Measurements from ENCODE around the gene ALG12. TPM values are rescaled to one million over a fixed set of nuclear protein-coding genes. Genes with fewer than 3 reads are reported as not detected.

The ALG12 gene
- 10 to 100 TPM; 11.7 to 13.6 TPM for total RNA-seq

DNA sequence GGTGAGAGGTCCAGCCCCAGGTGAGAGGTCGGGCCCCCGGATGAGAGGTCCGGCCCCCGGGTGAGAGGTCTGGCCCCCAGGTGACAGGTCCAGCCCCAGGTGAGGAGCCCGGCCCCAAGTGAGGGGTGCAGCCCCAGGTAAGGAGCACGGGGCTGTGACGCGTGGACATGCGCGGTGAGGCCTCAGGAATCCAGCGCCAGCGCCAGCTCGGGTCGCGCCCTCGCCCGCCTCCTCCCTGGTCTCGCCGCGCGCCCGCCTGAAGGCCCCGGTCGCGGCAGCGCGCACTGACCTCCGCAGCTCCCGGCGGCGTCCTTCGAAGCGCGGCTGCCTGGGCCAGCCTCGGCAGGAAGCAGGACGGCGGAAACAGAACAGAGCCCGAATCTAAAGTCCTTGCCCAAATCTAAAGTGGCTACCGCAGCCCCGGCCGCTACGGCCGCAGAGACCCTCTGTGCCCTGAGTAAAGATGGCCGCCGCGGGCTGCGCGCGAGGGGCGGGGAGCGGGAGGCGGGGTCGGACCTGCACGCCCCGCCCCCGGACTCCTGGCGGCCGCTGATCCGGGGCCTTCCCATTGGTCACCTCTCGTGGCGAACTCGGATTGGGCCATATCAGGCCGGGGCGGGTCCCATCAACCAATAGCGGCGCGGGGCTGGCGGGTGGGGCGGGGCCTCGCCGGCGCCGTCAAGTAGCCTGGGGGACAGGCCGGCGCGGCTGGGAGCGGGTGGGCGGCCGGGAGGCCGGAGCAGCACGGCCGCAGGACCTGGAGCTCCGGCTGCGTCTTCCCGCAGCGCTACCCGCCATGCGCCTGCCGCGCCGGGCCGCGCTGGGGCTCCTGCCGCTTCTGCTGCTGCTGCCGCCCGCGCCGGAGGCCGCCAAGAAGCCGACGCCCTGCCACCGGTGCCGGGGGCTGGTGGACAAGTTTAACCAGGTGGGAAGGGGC is at the start of gene ALG12, which contains the start of gene CRELD2:
Gene ALG12, minus strand, starts transcription at position 465 of the 937 bp plus-strand sequence. CDS start 4,673 bp downstream, outside the sequence.
Gene CRELD2, plus strand, starts transcription at position 661 of the 937 bp plus-strand sequence. Its CDS starts 136 bp downstream, at position 797.
- Mint-ChIP-seq H3K27me3 (ENCODE audit: low read depth) (no peaks in the 10 kb centered on the region), H3K4me1 (ENCODE audit: low read depth) (peaks cover 24% of the 10 kb centered on the region), H3K27ac (peak within 1 kb of the TSS; percentile 85), H3K9me3 (no peaks in the 10 kb centered on the region), H3K36me3 (ENCODE audit: insufficient read depth in 2 of 2) (no peaks in the 10 kb centered on the region), H3K4me3 (peak within 1 kb of the TSS; percentile 86 to 92)
- ATAC-seq (replicated peaks in 1 of 2): peak; percentile 96
- peak; percentile 98 for DNase-seq

DNA sequence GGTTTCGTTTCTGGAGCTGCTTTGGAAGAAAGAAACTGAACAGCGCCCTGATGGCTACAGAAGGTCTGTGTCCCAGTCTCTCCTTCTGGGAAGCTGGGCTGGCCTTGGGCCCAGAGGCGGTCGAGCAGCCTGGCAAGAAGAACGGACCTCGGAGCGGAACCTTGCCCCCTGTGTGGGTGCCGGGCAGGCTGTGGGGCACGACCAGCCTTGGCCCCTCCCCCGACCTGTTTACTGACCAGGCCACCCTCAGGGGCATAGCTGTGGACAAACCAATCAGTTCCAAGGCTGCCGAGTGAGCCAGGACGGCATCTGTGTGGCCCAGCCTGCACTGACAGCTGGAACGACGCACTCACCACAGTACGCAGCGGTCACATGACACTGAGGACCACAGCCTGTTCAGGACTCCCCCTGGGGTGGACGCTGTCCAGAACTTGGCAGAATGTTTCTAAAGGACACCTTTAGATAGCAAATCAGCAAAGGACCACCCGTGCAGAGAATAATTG is 49.5 kb upstream of the ALG12 start:
- Mint-ChIP-seq H3K4me1 (ENCODE audit: low read depth) (peaks cover 63% of the 10 kb centered on the region), H3K4me3 (peak overlapping the region; percentile 41 to 58), H3K27me3 (ENCODE audit: low read depth) (no peaks in the 10 kb centered on the region), H3K9me3 (no peaks in the 10 kb centered on the region), H3K36me3 (ENCODE audit: insufficient read depth in 2 of 2) (peaks cover 8 to 13% of the 10 kb centered on the region in 2 donors), H3K27ac (peak overlapping the region; percentile 82)
- DNase-seq (no peak), ATAC-seq (replicated peaks in 1 of 2) (no peak)

DNA sequence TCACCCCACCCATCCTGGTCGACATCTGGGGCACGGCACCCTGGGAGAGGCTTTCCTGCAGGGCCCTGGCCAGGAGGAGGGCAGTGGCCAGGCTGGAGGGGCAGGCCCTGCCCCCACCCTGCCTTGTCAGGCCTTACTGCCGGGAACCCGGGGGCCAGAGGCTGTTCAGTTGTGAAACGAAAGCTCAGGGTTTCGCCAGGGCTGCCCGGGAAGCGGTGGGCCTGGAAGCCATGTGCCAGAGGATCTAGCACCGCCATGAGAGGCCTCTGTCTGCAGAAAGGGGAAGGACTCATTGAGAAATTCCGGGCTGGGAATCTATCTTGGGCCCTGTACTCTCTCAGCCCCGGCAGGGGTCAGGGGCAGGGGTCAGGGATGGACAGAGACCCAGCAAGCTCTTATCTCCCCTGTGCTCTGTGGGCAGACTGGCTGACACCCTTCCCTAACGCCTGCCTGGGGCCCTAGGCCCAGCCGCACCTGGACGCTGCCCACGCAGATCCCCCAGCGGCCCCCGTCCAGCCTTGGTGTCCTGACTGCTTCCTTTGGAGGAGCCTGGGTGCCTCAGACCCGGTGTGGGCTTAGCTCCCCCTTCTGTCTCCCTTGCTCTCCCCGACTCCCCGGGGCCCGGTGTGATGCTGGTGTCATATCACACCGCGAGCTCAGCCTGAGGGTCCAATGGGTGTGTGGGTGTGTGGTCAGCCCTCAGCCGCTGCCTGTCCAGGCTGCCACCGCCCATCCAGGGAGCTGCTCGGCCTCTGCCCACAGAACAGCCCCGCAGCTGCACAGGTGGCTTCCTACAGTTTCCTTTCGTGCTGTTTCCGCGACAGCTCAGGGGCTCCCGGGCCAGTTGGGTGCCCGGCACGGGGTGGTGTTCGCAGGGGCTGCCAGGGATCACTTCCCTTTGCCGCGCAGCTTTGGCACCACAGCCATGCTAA is 48.8 kb upstream of the ALG12 start:
- H3K27ac Mint-ChIP-seq: peak overlapping the region; percentile 82
- peak overlapping the region; percentile 41 to 58 for H3K4me3 Mint-ChIP-seq
- no peaks in the 10 kb centered on the region for H3K27me3 Mint-ChIP-seq (ENCODE audit: low read depth)
- H3K4me1 Mint-ChIP-seq (ENCODE audit: low read depth): peaks cover 63% of the 10 kb centered on the region
- ATAC-seq (replicated peaks in 1 of 2): no peak
- no peak for DNase-seq
- H3K36me3 Mint-ChIP-seq (ENCODE audit: insufficient read depth in 2 of 2): peaks cover 8 to 13% of the 10 kb centered on the region in 2 donors
- no peaks in the 10 kb centered on the region for H3K9me3 Mint-ChIP-seq

DNA sequence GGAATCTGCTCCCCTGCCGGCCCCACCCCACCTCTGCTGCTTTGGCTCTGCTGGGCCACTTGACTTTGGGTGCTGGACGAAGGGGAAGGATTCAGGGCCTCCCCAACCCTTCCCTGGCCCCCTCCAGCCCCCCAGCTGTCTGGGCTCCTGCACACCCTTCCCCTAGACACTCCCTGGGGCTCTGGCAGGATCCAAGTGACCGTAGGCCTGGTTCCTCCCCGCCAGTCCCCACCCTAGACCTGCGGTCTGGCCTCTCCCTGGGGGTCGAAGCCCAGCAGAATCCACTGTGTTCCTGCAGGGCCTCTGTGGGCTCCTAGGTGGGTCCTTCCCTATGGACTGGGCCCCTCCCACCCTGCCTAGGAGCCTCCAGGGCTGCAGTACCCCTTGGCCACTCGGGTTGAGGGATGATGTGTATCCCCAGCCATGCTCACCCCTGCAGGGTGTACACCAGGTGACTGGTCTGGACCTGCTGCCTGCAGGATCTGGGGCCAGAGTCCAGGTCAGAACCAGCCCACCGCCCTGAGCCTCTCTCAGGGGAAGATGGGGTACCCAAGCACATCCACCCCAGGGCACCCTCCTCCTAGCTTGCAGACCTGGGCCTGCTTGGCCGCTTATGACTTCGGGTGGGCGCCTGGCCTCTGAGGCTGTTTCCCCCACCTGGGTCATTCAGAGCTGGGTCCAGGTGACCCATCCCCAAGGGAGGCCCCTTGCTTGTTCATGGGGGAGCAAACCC is 48.0 kb upstream of the ALG12 start:
- H3K4me3 Mint-ChIP-seq: peak overlapping the region in 1 of 2 donors; percentile 46
- no peaks in the 10 kb centered on the region for H3K9me3 Mint-ChIP-seq
- H3K4me1 Mint-ChIP-seq (ENCODE audit: low read depth): peaks cover 63% of the 10 kb centered on the region
- DNase-seq (no peak), ATAC-seq (replicated peaks in 1 of 2) (no peak)
- H3K27ac Mint-ChIP-seq: no peak overlapping the region
- H3K36me3 Mint-ChIP-seq (ENCODE audit: insufficient read depth in 2 of 2): peaks cover 11 to 18% of the 10 kb centered on the region in 2 donors
- no peaks in the 10 kb centered on the region for H3K27me3 Mint-ChIP-seq (ENCODE audit: low read depth)

DNA sequence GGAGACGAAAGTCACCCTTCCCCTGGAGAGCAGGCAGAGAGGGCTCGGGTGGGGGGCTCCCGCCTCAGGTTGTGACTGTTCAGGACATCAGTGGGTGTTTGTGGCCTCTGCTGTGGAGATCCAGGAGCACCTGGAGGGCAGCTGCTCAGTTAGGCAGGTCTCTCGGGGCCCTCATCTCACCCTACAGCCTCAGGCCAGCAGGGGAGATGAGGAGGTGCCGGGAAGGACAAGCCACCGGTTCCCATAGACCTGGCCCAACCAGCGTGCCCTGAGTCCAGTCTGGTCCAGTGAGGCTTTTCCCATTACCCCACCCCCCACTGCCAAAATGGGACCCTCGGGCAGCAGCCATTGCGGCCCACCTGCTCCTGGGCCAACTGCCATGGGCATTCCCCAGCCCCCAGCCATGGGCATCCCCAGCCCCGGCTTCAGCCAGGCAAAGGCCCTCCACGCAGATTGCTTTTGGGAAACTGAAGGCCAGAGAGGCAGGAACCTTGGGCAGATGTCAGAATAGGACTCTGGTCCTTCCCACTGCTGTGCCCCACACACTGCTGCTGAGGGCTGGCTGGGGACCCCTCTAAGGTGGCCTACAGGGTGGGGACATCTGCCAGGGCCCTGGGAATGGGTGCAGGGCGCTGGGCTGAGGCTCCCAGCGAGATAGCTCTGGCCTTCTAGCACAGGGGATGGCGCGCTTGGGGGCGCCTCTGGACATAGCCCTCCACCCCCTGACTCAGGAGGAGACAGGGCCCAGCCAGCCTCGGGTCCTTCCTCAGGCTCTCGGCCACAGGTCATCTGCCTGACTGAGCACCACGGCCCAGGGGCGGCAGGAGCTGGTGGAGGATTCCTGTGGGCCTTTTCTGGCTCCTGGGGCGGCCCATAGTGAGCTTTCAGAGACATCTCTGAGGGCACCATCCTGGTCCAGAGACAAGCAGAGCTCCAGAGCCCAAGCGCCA is 47.1 kb upstream of the ALG12 start:
- H3K36me3 Mint-ChIP-seq (ENCODE audit: insufficient read depth in 2 of 2): peaks cover 10 to 18% of the 10 kb centered on the region in 2 donors
- DNase-seq (no peak), ATAC-seq (replicated peaks in 1 of 2) (no peak)
- no peak overlapping the region for H3K27ac Mint-ChIP-seq
- H3K4me1 Mint-ChIP-seq (ENCODE audit: low read depth): peaks cover 56% of the 10 kb centered on the region
- peak overlapping the region; percentile 95 to 96 for H3K4me3 Mint-ChIP-seq
- no peaks in the 10 kb centered on the region for H3K27me3 Mint-ChIP-seq (ENCODE audit: low read depth)
- no peaks in the 10 kb centered on the region for H3K9me3 Mint-ChIP-seq

DNA sequence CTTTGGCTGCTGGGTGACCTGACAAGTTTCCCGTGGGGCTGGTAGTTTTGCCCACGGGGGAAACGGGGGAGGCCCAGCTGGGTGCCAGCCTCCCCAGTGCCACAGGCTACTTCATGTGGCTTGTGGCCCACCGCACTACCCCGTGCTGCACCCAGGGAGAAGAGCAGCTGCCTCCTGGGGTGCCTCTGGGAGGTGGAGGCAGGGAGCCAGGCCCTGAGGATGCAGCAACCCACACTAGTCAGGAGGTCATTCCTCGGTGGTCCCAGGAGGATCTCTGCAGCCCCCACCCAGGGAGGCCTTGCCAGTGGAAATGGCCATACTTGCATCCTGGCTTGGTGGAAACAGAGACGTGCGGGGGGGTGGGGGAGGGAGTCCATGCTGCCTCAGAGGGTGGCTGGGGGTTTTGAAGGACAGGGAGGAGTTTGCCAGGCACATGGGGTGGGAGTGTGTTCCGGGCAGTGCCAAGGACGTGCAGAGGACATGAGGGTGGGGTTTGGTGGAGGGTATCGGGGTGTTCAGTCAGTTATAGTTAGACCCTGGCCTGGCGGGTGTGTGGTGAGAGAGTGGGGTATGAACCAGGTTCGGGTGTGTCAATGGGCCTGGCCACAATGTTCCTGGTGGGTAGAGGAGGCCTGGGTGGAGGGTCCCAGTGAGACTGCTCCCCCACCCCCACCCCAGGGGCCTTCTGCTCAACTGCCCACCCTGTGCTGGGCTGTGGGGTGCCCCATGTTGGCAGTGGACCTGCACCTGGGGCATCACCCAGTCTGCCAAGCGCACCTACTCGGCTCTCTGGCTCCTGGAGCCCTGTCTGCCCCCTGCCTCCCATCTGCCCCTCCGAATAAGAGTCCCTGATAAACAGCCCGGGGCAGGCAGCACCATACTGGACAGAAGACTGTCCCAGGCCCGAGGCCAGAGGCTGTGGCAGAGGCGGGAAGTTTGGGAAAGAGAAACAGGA is 46.2 kb upstream of the ALG12 start:
- Mint-ChIP-seq H3K27me3 (ENCODE audit: low read depth) (no peaks in the 10 kb centered on the region), H3K4me3 (peak overlapping the region; percentile 95 to 96), H3K9me3 (no peaks in the 10 kb centered on the region), H3K36me3 (ENCODE audit: insufficient read depth in 2 of 2) (peaks cover 10 to 18% of the 10 kb centered on the region in 2 donors), H3K27ac (peak overlapping the region; percentile 83), H3K4me1 (ENCODE audit: low read depth) (peaks cover 49% of the 10 kb centered on the region)
- ATAC-seq (replicated peaks in 1 of 2): no peak
- DNase-seq: peak in 1 of 2 donors; percentile 1

DNA sequence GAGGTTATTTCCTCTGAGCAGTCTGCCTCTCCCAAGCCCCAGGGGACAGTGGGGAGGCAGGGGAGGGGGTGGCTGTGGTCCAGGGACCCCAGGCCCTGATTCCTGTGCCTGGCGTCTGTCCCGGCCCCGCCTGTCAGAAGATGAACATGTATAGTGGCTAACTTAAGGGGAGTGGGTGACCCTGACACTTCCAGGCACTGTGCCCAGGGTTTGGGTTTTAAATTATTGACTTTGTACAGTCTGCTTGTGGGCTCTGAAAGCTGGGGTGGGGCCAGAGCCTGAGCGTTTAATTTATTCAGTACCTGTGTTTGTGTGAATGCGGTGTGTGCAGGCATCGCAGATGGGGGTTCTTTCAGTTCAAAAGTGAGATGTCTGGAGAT is 45.4 kb upstream of the ALG12 start:
- Mint-ChIP-seq H3K9me3 (no peaks in the 10 kb centered on the region), H3K36me3 (ENCODE audit: insufficient read depth in 2 of 2) (peaks cover 10 to 18% of the 10 kb centered on the region in 2 donors), H3K27ac (peak overlapping the region; percentile 83), H3K4me3 (peak overlapping the region; percentile 95 to 96), H3K4me1 (ENCODE audit: low read depth) (peaks cover 54% of the 10 kb centered on the region), H3K27me3 (ENCODE audit: low read depth) (no peaks in the 10 kb centered on the region)
- DNase-seq: no peak
- ATAC-seq (replicated peaks in 1 of 2): no peak

DNA sequence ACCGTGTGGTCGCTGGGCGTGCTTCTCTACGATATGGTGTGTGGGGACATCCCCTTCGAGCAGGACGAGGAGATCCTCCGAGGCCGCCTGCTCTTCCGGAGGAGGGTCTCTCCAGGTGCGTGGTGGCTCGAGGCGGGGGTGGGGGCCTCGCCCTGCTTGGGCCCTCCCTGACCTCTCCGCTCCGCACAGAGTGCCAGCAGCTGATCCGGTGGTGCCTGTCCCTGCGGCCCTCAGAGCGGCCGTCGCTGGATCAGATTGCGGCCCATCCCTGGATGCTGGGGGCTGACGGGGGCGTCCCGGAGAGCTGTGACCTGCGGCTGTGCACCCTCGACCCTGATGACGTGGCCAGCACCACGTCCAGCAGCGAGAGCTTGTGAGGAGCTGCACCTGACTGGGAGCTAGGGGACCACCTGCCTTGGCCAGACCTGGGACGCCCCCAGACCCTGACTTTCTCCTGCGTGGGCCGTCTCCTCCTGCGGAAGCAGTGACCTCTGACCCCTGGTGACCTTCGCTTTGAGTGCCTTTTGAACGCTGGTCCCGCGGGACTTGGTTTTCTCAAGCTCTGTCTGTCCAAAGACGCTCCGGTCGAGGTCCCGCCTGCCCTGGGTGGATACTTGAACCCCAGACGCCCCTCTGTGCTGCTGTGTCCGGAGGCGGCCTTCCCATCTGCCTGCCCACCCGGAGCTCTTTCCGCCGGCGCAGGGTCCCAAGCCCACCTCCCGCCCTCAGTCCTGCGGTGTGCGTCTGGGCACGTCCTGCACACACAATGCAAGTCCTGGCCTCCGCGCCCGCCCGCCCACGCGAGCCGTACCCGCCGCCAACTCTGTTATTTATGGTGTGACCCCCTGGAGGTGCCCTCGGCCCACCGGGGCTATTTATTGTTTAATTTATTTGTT is 44.8 kb upstream of the ALG12 start:
- peaks cover 10 to 18% of the 10 kb centered on the region in 2 donors for H3K36me3 Mint-ChIP-seq (ENCODE audit: insufficient read depth in 2 of 2)
- no peaks in the 10 kb centered on the region for H3K27me3 Mint-ChIP-seq (ENCODE audit: low read depth)
- H3K4me1 Mint-ChIP-seq (ENCODE audit: low read depth): peaks cover 56% of the 10 kb centered on the region
- H3K4me3 Mint-ChIP-seq: peak overlapping the region; percentile 95 to 96
- no peak for ATAC-seq (replicated peaks in 1 of 2)
- H3K9me3 Mint-ChIP-seq: no peaks in the 10 kb centered on the region
- H3K27ac Mint-ChIP-seq: peak overlapping the region; percentile 83
- DNase-seq: no peak

DNA sequence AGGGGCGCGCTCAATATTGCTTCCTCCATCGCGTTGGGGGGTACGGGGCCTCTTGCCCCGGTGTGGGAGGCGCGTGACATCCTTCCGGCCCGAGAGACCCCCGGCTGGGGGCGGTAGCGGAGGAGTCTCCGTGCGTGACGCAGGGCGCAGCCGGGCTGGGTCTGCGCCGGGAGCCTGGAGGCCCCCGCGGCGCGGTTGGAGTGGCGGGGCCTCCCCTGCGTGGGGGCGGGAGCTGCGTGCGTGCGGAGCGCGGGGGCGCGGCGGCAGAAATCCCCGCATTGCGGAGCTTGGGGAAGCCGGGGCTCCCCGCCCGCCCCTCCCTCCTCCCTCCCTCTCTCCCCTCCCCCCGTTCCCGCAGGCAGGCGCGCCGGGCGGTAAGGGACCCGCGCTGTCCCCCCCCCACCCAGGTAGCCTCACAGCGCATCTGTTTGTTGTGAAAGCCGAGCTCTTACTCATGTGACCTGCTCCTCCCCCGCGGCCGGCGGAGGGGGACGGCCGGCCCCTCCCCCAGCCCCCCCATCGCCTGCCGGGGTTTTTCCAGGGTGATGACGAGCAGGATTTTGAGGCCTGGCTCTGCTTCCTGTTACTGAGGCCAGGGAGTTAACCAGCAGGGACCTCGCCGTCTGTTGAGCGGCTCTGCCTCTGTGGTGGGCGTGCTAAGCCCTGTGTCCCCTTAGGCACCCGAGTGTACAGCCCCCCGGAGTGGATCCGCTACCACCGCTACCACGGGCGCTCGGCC is 43.9 kb upstream of the ALG12 start:
- Mint-ChIP-seq H3K27ac (peak overlapping the region; percentile 92), H3K9me3 (no peaks in the 10 kb centered on the region), H3K4me1 (ENCODE audit: low read depth) (peaks cover 49% of the 10 kb centered on the region), H3K4me3 (peak overlapping the region; percentile 95 to 96), H3K27me3 (ENCODE audit: low read depth) (no peaks in the 10 kb centered on the region), H3K36me3 (ENCODE audit: insufficient read depth in 2 of 2) (peaks cover 10 to 18% of the 10 kb centered on the region in 2 donors)
- ATAC-seq (replicated peaks in 1 of 2) (peak; percentile 46 to 49), DNase-seq (peak; percentile 89 to 90)
